Naive thymus-derived CD4-positive, alpha-beta T cell (primary cell): ENCODE measurements around the gene CENPH. TPM values are rescaled to one million over a fixed set of nuclear protein-coding genes. Genes with fewer than 3 reads are reported as not detected.
"Not testable (repeated sequence)": the region's sequence is repeated elsewhere in the genome, so short reads cannot be mapped to it uniquely, and the experiment has no call there.

Source experiments
- ATAC-seq: fragments of 150-1000 bp; cut with Tn5 transposase; 2 replicates; pipeline ENCODE4 v1.10.0; 2021; ENCODE audit warnings: mild to moderate bottlenecking, moderate library complexity
- CTCF ChIA-PET: fragments of 350-600 bp; sonication (Branson Sonifier 250); formaldehyde crosslinking; loops from one replicate; lab custom pipeline; 2021; ENCODE audit warnings: antibody characterized with exemption; lab: Charles Lee
- POLR2A ChIA-PET: fragments of 350-600 bp; sonication (Branson Sonifier 250); formaldehyde crosslinking; loops from one replicate; lab custom pipeline; 2021; ENCODE audit warnings: antibody characterized with exemption, inconsistent platforms; lab: Charles Lee
- DNase-seq, 9 donors: peaks; one replicate each; pipeline versions ENCODE4 v3.0.0 to v3.0.0-alpha.2; 2020 to 2022; ENCODE audit warnings: mixed read lengths in 1 of 9
- H3K27ac ChIP-seq: one replicate; pipeline ENCODE4 v1.7.0; 2013; ENCODE audit warnings: mild to moderate bottlenecking, low read depth, low read length, moderate library complexity
- H3K27me3 ChIP-seq, 2 donors: one replicate each; pipeline ENCODE4 v1.7.0; 2013; ENCODE audit warnings: low read length in 2 of 2, mild to moderate bottlenecking in 2 of 2, moderate library complexity in 2 of 2; ENCODE audit not compliant: control insufficient read depth in 2 of 2, insufficient read depth in 2 of 2
- H3K36me3 ChIP-seq, 3 experiments: 1 replicate in 2 of 3; 2 replicates in 1 of 3; pipeline ENCODE4 v1.7.0; 2013; ENCODE audit warnings: low read length in 3 of 3, mild to moderate bottlenecking in 3 of 3, moderate library complexity in 1 of 3; ENCODE audit not compliant: insufficient read depth in 3 of 3, control insufficient read depth in 2 of 3
- H3K4me1 ChIP-seq, 2 donors: one replicate each; pipeline ENCODE4 v1.7.0; 2013; ENCODE audit warnings: low read length in 2 of 2, mild to moderate bottlenecking in 2 of 2, moderate library complexity in 1 of 2; ENCODE audit not compliant: control insufficient read depth in 2 of 2, insufficient read depth in 2 of 2
- H3K4me3 ChIP-seq: 2 replicates; pipeline ENCODE4 v1.7.0; 2013; ENCODE audit warnings: mild to moderate bottlenecking, low read length
- H3K9me3 ChIP-seq, 3 experiments: 1 replicate in 2 of 3; 2 replicates in 1 of 3; pipeline ENCODE4 v1.7.0; 2013; ENCODE audit warnings: low read length in 3 of 3; ENCODE audit not compliant: control insufficient read depth in 2 of 3
- H3K27ac Mint-ChIP-seq, 9 donors: one replicate each; pipeline ENCODE4 v1.8.0; 2020 to 2022; ENCODE audit warnings: mixed read lengths in 9 of 9, mild to moderate bottlenecking in 8 of 9, moderate library complexity in 5 of 9, inconsistent platforms in 2 of 9
- H3K27me3 Mint-ChIP-seq, 5 donors: one replicate each; pipeline ENCODE4 v1.8.0; 2021 to 2022; ENCODE audit warnings: mixed read lengths in 5 of 5, mild to moderate bottlenecking in 1 of 5
- H3K36me3 Mint-ChIP-seq, 5 donors: one replicate each; pipeline ENCODE4 v1.8.0; 2020 to 2022; ENCODE audit warnings: mixed read lengths in 5 of 5, mild to moderate bottlenecking in 3 of 5, inconsistent platforms in 1 of 5
- H3K4me1 Mint-ChIP-seq, 7 donors: one replicate each; pipeline ENCODE4 v1.8.0; 2020 to 2022; ENCODE audit warnings: mixed read lengths in 7 of 7, mild to moderate bottlenecking in 3 of 7, inconsistent platforms in 1 of 7
- H3K4me3 Mint-ChIP-seq, 10 donors: one replicate each; pipeline ENCODE4 v1.8.0; 2020 to 2022; ENCODE audit warnings: mild to moderate bottlenecking in 10 of 10, mixed read lengths in 10 of 10, moderate library complexity in 6 of 10, inconsistent platforms in 2 of 10
- H3K9me3 Mint-ChIP-seq, 11 donors: one replicate each; pipeline ENCODE4 v1.8.0; 2020 to 2022; ENCODE audit warnings: mixed read lengths in 11 of 11, mild to moderate bottlenecking in 4 of 11, inconsistent platforms in 1 of 11, moderate library complexity in 1 of 11
- intact Hi-C, 2 donors: fragments of 100-400 bp; cut with micrococcal nuclease; formaldehyde crosslinking; loops; one replicate each; pipeline ENCODE4 v1.15.1; 2023
- polyA plus RNA-seq, 2 donors: library from polyadenylated mRNA; unstranded; fragments of 300-500 nt; fragmentation: Illumina TruSeq; gene quantifications; one replicate each; pipeline ENCODE4 v1.2.3, GENCODE V29; 2021
- total RNA-seq, 6 experiments: library from RNA in 5 of 6; stranded (reverse) in 5 of 6; gene quantifications; 1 replicate in 5 of 6; 2 replicates in 1 of 6; pipeline ENCODE4 v1.2.3 and lab custom pipeline; 2021 to 2026

CENPH gene
- total and polyA plus RNA-seq, 7 experiments from 2014 or later, result 3.4 to 25.3 (median 8.2) TPM

GRCh38 chr5:69167929-69168328 lies 21.5 kb upstream of the CENPH start:
- H3K9me3 ChIP-seq, result no peaks in the 10 kb centered on the region
- peak overlapping the region; percentile 88 to 98 (median 94) for H3K4me3 Mint-ChIP-seq
- CTCF ChIA-PET, result no interaction called here
- DNase-seq, result no peak
- H3K9me3 Mint-ChIP-seq, result peaks cover 0 to 4% (median 0%) of the 10 kb centered on the region in 11 donors
- H3K4me1 Mint-ChIP-seq, result peaks cover 17 to 50% (median 26%) of the 10 kb centered on the region in 7 donors
- no peaks in the 10 kb centered on the region for H3K36me3 ChIP-seq
- H3K27me3 ChIP-seq, result no peaks in the 10 kb centered on the region
- peak overlapping the region; percentile 78 for H3K4me3 ChIP-seq
- H3K36me3 Mint-ChIP-seq, result peaks cover 0 to 30% (median under 1%) of the 10 kb centered on the region in 5 donors
- ATAC-seq, result no peak
- H3K4me1 ChIP-seq, result peaks cover 5 to 15% of the 10 kb centered on the region in 2 donors
- H3K27ac ChIP-seq, result peak overlapping the region; percentile 68
- POLR2A ChIA-PET, result interaction anchor here (2.5 kb wide), 1 partner anchor 22 kb away, joined by 11 read pairs; the partner anchor contains the start of gene CENPH
- intact Hi-C loops, result loop anchor here (1.0 to 10.0 kb wide), 6 partner anchors 21 to 2003 kb away; partner anchors contain the start of genes CENPH (in 2 of the 2), AK6 (in 1 of the 2), CCDC125 (in 1 of the 2) and RAD17 (in 1 of the 2)
- no peaks in the 10 kb centered on the region for H3K27me3 Mint-ChIP-seq
- peak overlapping the region in 5 of 9 donors; percentile 9 to 94 (median 41) for H3K27ac Mint-ChIP-seq

- peaks cover 0 to 45% (median 16%) of the 10 kb centered on the region in 5 donors for H3K36me3 Mint-ChIP-seq
These were observed 18.9 kb upstream of the CENPH start for GRCh38 chr5:69170495-69170894.

GRCh38 chr5:69170969-69171368 lies 18.4 kb upstream of the CENPH start:
- no peaks in the 10 kb centered on the region for H3K9me3 ChIP-seq
- peaks cover 5 to 15% of the 10 kb centered on the region in 2 donors for H3K4me1 ChIP-seq
- intact Hi-C loops, result no loop called here
- no peak overlapping the region for H3K27ac Mint-ChIP-seq
- H3K27me3 ChIP-seq, result no peaks in the 10 kb centered on the region
- ChIA-PET CTCF (no interaction called here), POLR2A (no interaction called here)
- no peak overlapping the region for H3K4me3 Mint-ChIP-seq
- DNase-seq, result no peak
- no peaks in the 10 kb centered on the region for H3K27me3 Mint-ChIP-seq
- no peak overlapping the region for H3K4me3 ChIP-seq
- H3K36me3 Mint-ChIP-seq, result peaks cover 0 to 44% (median 16%) of the 10 kb centered on the region in 5 donors
- H3K36me3 ChIP-seq, result peaks cover 0 to 12% (median 0%) of the 10 kb centered on the region in 3 experiments
- no peak overlapping the region for H3K27ac ChIP-seq
- peaks cover 0 to 4% (median 0%) of the 10 kb centered on the region in 11 donors for H3K9me3 Mint-ChIP-seq
- peaks cover 17 to 56% (median 23%) of the 10 kb centered on the region in 7 donors for H3K4me1 Mint-ChIP-seq
- no peak for ATAC-seq

More at GRCh38 chr5:69170495-69170894, 18.9 kb upstream of the CENPH start:
- H3K27ac ChIP-seq, result no peak overlapping the region
- ChIA-PET POLR2A (no interaction called here), CTCF (no interaction called here)
- peaks cover 5 to 15% of the 10 kb centered on the region in 2 donors for H3K4me1 ChIP-seq
- no peaks in the 10 kb centered on the region for H3K9me3 ChIP-seq
- no peak overlapping the region for H3K4me3 Mint-ChIP-seq
- peaks cover 0 to 12% (median 0%) of the 10 kb centered on the region in 3 experiments for H3K36me3 ChIP-seq
- peaks cover 17 to 58% (median 26%) of the 10 kb centered on the region in 7 donors for H3K4me1 Mint-ChIP-seq
- H3K27me3 Mint-ChIP-seq, result no peaks in the 10 kb centered on the region
- H3K9me3 Mint-ChIP-seq, result peaks cover 0 to 4% (median 0%) of the 10 kb centered on the region in 11 donors
- intact Hi-C loops, result no loop called here
- DNase-seq (no peak), ATAC-seq (no peak)
- no peaks in the 10 kb centered on the region for H3K27me3 ChIP-seq
- no peak overlapping the region for H3K4me3 ChIP-seq
- H3K27ac Mint-ChIP-seq, result no peak overlapping the region

- ATAC-seq, DNase-seq, CTCF ChIA-PET, H3K9me3 Mint-ChIP-seq, H3K27ac ChIP-seq, H3K4me3 ChIP-seq, intact Hi-C loops, H3K9me3 ChIP-seq, POLR2A ChIA-PET, H3K4me1 Mint-ChIP-seq, H3K36me3 ChIP-seq, H3K4me3 Mint-ChIP-seq, H3K27me3 Mint-ChIP-seq, H3K27me3 ChIP-seq, H3K36me3 Mint-ChIP-seq, H3K4me1 ChIP-seq, H3K27ac Mint-ChIP-seq: not testable (repeated sequence)
These were observed 7.6 kb upstream of the CENPH start for GRCh38 chr5:69181659-69182293.

GRCh38 chr5:69184621-69185020 lies 4.8 kb upstream of the CENPH start:
- POLR2A ChIA-PET, result no interaction called here
- ATAC-seq (no peak), DNase-seq (no peak)
- Histone ChIP-seq H3K4me1 (peaks cover 5 to 6% of the 10 kb centered on the region in 2 donors), H3K9me3 (no peaks in the 10 kb centered on the region), H3K36me3 (peaks cover 0 to 3% (median 0%) of the 10 kb centered on the region in 3 experiments), H3K4me3 (no peak overlapping the region), H3K27me3 (no peaks in the 10 kb centered on the region), H3K27ac (no peak overlapping the region)
- CTCF ChIA-PET, result interaction anchor here (0.6 kb wide), 1 partner anchor 1922 kb away, joined by 3 read pairs; no protein-coding TSS in a partner anchor
- peaks cover 0 to 10% (median 9%) of the 10 kb centered on the region in 7 donors for H3K4me1 Mint-ChIP-seq
- intact Hi-C loops, result no loop called here
- H3K9me3 Mint-ChIP-seq, result no peaks in the 10 kb centered on the region
- H3K36me3 Mint-ChIP-seq, result no peaks in the 10 kb centered on the region
- H3K4me3 Mint-ChIP-seq, result no peak overlapping the region
- no peaks in the 10 kb centered on the region for H3K27me3 Mint-ChIP-seq
- no peak overlapping the region for H3K27ac Mint-ChIP-seq

- intact Hi-C loops, result no loop called here
- Histone ChIP-seq H3K9me3 (no peaks in the 10 kb centered on the region), H3K4me3 (no peak overlapping the region), H3K27ac (no peak overlapping the region), H3K27me3 (no peaks in the 10 kb centered on the region), H3K4me1 (peaks cover 9 to 11% of the 10 kb centered on the region in 2 donors), H3K36me3 (peaks cover 0 to 4% (median 0%) of the 10 kb centered on the region in 3 experiments)
- Mint-ChIP-seq H3K9me3 (no peaks in the 10 kb centered on the region), H3K36me3 (peaks cover 0 to 4% (median 2%) of the 10 kb centered on the region in 5 donors), H3K27me3 (no peaks in the 10 kb centered on the region), H3K4me1 (peaks cover 0 to 19% (median 16%) of the 10 kb centered on the region in 7 donors), H3K27ac (peak overlapping the region in 2 of 9 donors; percentile 10 to 65), H3K4me3 (peak overlapping the region in 3 of 10 donors; percentile 21 to 59 (median 42))
- ChIA-PET CTCF (no interaction called here), POLR2A (no interaction called here)
- ATAC-seq, result no peak
- no peak for DNase-seq
These were observed 2.0 kb upstream of the CENPH start for GRCh38 chr5:69187342-69187741.
